GM12872 (cell line): ENCODE measurements around the gene LPAR6.

Source experiments
- CTCF ChIP-seq: IDR thresholded peaks from 3 replicates; pipeline ENCODE4 v1.5.1; 2011; ENCODE audit warnings: low read depth, mild to moderate bottlenecking, low read length, moderate library complexity; ENCODE audit not compliant: insufficient read depth

The LPAR6 gene

GRCh38 chr13:48400850-48401291, 12.0 kb downstream of the LPAR6 start:
- TF ChIP-seq CTCF: no peak

- no peak for TF ChIP-seq CTCF
Measured at GRCh38 chr13:48400090-48400694, 12.7 kb downstream of the LPAR6 start.

- no peak for TF ChIP-seq CTCF
Measured at GRCh38 chr13:48398450-48399095, 14.3 kb downstream of the LPAR6 start.

GRCh38 chr13:48397744-48398143, 15.2 kb downstream of the LPAR6 start:
- no peak for TF ChIP-seq CTCF

GRCh38 chr13:48393698-48394085, 19.2 kb downstream of the LPAR6 start:
- no peak for TF ChIP-seq CTCF

- TF ChIP-seq CTCF: no peak
Measured at GRCh38 chr13:48393030-48393697, 19.7 kb downstream of the LPAR6 start.

- TF ChIP-seq CTCF: no peak
Measured at GRCh38 chr13:48391257-48391656, 21.7 kb downstream of the LPAR6 start.
